ENCODE results near the gene LRMDA.

DNA sequence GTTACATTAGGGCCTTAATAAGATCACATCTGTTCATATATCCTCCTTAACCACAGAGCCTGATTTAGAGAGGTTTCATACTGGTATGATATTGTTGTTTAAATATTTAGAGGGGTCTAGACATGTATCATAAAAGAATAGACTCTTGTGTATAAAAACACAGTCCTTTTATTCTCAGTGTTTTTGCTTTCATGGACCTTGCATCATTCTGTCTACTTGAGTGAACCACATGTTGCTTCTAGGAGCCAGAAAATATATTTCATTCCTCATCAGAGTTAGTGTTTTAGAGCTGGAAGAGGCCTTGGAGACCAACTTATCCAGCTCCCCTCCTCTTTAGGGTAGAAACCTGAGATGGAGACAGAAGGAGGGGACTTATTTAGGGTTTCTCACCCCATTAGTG is 312.8 kb downstream of the LRMDA start:
- TF ChIP-seq, protein P1, sequence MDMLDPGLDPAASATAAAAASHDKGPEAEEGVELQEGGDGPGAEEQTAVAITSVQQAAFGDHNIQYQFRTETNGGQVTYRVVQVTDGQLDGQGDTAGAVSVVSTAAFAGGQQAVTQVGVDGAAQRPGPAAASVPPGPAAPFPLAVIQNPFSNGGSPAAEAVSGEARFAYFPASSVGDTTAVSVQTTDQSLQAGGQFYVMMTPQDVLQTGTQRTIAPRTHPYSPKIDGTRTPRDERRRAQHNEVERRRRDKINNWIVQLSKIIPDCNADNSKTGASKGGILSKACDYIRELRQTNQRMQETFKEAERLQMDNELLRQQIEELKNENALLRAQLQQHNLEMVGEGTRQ (IDR thresholded peaks at IDR 0.05), result no peak
- TF ChIP-seq, protein P2, sequence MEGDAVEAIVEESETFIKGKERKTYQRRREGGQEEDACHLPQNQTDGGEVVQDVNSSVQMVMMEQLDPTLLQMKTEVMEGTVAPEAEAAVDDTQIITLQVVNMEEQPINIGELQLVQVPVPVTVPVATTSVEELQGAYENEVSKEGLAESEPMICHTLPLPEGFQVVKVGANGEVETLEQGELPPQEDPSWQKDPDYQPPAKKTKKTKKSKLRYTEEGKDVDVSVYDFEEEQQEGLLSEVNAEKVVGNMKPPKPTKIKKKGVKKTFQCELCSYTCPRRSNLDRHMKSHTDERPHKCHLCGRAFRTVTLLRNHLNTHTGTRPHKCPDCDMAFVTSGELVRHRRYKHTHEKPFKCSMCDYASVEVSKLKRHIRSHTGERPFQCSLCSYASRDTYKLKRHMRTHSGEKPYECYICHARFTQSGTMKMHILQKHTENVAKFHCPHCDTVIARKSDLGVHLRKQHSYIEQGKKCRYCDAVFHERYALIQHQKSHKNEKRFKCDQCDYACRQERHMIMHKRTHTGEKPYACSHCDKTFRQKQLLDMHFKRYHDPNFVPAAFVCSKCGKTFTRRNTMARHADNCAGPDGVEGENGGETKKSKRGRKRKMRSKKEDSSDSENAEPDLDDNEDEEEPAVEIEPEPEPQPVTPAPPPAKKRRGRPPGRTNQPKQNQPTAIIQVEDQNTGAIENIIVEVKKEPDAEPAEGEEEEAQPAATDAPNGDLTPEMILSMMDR (IDR thresholded peaks at IDR 0.05), result no peak
- TF ChIP-seq CEBPB (IDR thresholded peaks at IDR 0.05) (no peak), MYC (IDR thresholded peaks at IDR 0.05; ENCODE audit: borderline replicate concordance, low read length) (no peak)

Data from A549 (cell line).